Gastroesophageal sphincter (tissue), 4 donors: ENCODE results near the gene OTUB2. TPM values are rescaled to one million over a fixed set of nuclear protein-coding genes. Genes with fewer than 3 reads are reported as not detected.

Source experiments
- ATAC-seq: fragments of 150-250 bp; one replicate; pipeline ENCODE4 v1.9.1; 2016; ENCODE audit warnings: mild to moderate bottlenecking, moderate library complexity
- H3K27ac ChIP-seq, 4 donors: fragments of 200-600 bp; sonication (generic) in 3 of 4; 1 replicate in 3 of 4; 2 replicates in 1 of 4; pipeline ENCODE4 v1.5.1; 2016 to 2019
- H3K27me3 ChIP-seq: fragments of 200-600 bp; sonication (generic); one replicate; pipeline ENCODE4 v1.5.1; 2019
- H3K36me3 ChIP-seq, 2 donors: fragments of 200-600 bp; sonication (generic); one replicate each; pipeline ENCODE4 v1.5.1; 2019; ENCODE audit warnings: control low read depth in 1 of 2
- H3K4me1 ChIP-seq, 3 donors: fragments of 200-600 bp; sonication (generic); 1 replicate in 2 of 3; 2 replicates in 1 of 3; pipeline ENCODE4 v1.5.1; 2016 to 2019; ENCODE audit warnings: control low read depth in 2 of 3
- H3K4me3 ChIP-seq, 2 donors: fragments of 200-600 bp; sonication (generic); one replicate each; pipeline ENCODE4 v1.5.1; 2019; ENCODE audit warnings: mild to moderate bottlenecking in 1 of 2, moderate library complexity in 1 of 2
- H3K9me3 ChIP-seq, 3 donors: fragments of 200-600 bp; sonication (generic); one replicate each; pipeline ENCODE4 v1.5.1; 2017 to 2019; ENCODE audit warnings: control low read depth in 2 of 3
- EP300 ChIP-seq: sonication (generic); formaldehyde crosslinking; IDR thresholded peaks from one replicate; pipeline ENCODE4 v1.6.1; 2017; ENCODE audit warnings: antibody characterized with exemption, mild to moderate bottlenecking
- POLR2A ChIP-seq, 2 donors: fragments of 450-650 bp; IDR thresholded peaks; one replicate each; pipeline ENCODE4 v1.6.1; 2017; ENCODE audit warnings: antibody characterized with exemption in 2 of 2, mild to moderate bottlenecking in 2 of 2, moderate library complexity in 1 of 2
- POLR2AphosphoS5 ChIP-seq: sonication (generic); formaldehyde crosslinking; IDR thresholded peaks from one replicate; pipeline ENCODE4 v1.6.1; 2017; ENCODE audit warnings: antibody characterized with exemption
- WGBS, 2 donors: methylation state at CpG; one replicate each; pipeline ENCODE4 v1.1.5; 2018; ENCODE audit warnings: low coverage in 1 of 2; 5-methylcytosine and 5-hydroxymethylcytosine counted together
- total RNA-seq, 4 donors: library from RNA; depleted of rRNA; stranded (reverse); fragments of >200 nt; gene quantifications; one replicate each; pipeline ENCODE4 v1.1.0, GENCODE V29; 2016
- TF ChIP-seq, protein P1 (sequence below), 4 experiments: fragments of 200-600 bp in 2 of 4; fragments of 450-650 bp in 2 of 4; sonication (generic) in 1 of 4; IDR thresholded peaks; one replicate each; pipeline ENCODE4 v1.5.1; 2017 to 2019; ENCODE audit warnings: antibody characterized with exemption in 4 of 4, mild to moderate bottlenecking in 2 of 4, moderate library complexity in 2 of 4

The OTUB2 gene
- total RNA-seq, 4 donors from 2014 or later: 0.16 to 0.84 (median 0.65) TPM

DNA sequence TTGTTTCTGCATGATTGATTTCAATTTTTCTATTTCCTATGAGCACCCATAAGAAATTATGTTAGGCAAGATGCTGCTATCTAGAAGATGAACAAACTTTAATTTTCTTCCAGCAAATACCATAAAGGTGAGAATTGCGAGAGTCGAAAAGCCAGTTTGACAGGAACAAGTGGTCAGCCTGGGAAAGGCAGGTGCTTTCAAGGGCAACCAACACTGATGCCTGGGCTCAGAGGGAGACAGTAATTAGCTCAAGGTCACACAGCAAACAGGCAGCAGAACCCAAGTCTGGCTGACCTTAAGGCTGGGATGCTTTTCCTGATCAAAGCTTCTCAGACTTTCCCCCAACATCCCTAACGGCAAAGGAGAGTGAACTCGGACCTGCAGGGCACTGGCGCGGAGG is 6.8 kb upstream of the OTUB2 start:
- Histone ChIP-seq H3K36me3 (no peaks in the 10 kb centered on the region), H3K9me3 (no peaks in the 10 kb centered on the region), H3K27ac (no peak overlapping the region), H3K4me3 (no peak overlapping the region), H3K27me3 (no peaks in the 10 kb centered on the region), H3K4me1 (no peaks in the 10 kb centered on the region)
- TF ChIP-seq EP300 (no peak), POLR2A (IDR thresholded peaks at IDR 0.05) (no peak), POLR2AphosphoS5 (no peak)
- TF ChIP-seq, protein P1, sequence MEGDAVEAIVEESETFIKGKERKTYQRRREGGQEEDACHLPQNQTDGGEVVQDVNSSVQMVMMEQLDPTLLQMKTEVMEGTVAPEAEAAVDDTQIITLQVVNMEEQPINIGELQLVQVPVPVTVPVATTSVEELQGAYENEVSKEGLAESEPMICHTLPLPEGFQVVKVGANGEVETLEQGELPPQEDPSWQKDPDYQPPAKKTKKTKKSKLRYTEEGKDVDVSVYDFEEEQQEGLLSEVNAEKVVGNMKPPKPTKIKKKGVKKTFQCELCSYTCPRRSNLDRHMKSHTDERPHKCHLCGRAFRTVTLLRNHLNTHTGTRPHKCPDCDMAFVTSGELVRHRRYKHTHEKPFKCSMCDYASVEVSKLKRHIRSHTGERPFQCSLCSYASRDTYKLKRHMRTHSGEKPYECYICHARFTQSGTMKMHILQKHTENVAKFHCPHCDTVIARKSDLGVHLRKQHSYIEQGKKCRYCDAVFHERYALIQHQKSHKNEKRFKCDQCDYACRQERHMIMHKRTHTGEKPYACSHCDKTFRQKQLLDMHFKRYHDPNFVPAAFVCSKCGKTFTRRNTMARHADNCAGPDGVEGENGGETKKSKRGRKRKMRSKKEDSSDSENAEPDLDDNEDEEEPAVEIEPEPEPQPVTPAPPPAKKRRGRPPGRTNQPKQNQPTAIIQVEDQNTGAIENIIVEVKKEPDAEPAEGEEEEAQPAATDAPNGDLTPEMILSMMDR (IDR thresholded peaks at IDR 0.05): no peak
- ATAC-seq: no peak
- 76% methylated on average over 6 of the region's 6 CpGs; no CpG with 5 or more reads in 1 of the 2 donors for WGBS, 2 donors

DNA sequence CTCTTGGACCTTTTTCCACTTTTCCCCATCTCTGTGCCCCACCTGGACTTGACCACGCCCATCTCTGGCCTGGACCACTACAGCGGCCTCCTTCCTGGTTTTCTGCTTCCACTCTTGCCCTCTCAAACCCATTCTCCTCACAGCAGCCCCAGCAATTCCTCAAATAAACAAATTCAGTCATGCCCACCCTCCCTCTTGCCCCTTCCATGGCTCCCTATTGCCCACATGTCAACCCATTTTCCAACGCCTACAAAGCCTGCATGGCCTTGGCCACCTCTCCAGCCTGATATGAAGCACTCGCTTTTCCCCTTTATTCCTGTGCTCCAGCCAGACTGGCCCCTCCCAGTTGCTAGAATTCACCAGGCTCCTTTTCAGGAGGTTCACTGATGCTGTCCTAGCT is 5.9 kb upstream of the OTUB2 start:
- no peak overlapping the region for H3K27ac ChIP-seq
- no peak for ATAC-seq
- no peak overlapping the region for H3K4me3 ChIP-seq
- no peaks in the 10 kb centered on the region for H3K9me3 ChIP-seq
- H3K27me3 ChIP-seq: no peaks in the 10 kb centered on the region
- H3K36me3 ChIP-seq: no peaks in the 10 kb centered on the region
- 85 to 92% methylated on average over 4 of the region's 4 CpGs for WGBS, 2 donors
- no peaks in the 10 kb centered on the region for H3K4me1 ChIP-seq
- TF ChIP-seq, protein P1 (IDR thresholded peaks at IDR 0.05): no peak
- TF ChIP-seq POLR2A (IDR thresholded peaks at IDR 0.05) (no peak), EP300 (no peak), POLR2AphosphoS5 (no peak)

DNA sequence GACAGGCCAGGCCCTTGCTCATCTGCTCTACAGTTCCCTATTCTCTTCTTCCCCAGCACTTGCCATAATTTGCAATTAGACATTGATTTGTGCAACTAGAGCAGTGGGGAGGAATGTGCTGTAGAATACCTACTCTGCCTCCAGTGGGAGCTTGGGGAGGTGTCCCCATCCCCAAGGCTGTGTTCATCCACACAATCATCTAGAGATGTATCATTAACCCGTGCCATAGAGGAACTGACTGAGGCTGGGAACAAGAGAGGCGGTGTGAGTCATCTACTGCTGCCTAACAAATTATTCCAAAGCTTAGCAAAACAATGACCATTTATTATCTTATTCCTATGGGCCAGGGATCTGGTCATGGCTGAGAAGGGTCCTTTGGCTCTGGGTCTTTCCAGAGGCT is 5.1 kb upstream of the OTUB2 start:
- Histone ChIP-seq H3K4me1 (peaks cover 0 to 4% (median 0%) of the 10 kb centered on the region in 3 donors), H3K4me3 (no peak overlapping the region), H3K9me3 (no peaks in the 10 kb centered on the region), H3K27ac (no peak overlapping the region), H3K36me3 (no peaks in the 10 kb centered on the region), H3K27me3 (no peaks in the 10 kb centered on the region)
- ATAC-seq: no peak
- WGBS, 2 donors: 88 to 100% methylated on average over 1 to 2 of the region's 2 CpGs
- TF ChIP-seq POLR2AphosphoS5: no peak
- no peak for TF ChIP-seq EP300
- no peak for TF ChIP-seq POLR2A (IDR thresholded peaks at IDR 0.05)
- TF ChIP-seq, protein P1 (IDR thresholded peaks at IDR 0.05): no peak

DNA sequence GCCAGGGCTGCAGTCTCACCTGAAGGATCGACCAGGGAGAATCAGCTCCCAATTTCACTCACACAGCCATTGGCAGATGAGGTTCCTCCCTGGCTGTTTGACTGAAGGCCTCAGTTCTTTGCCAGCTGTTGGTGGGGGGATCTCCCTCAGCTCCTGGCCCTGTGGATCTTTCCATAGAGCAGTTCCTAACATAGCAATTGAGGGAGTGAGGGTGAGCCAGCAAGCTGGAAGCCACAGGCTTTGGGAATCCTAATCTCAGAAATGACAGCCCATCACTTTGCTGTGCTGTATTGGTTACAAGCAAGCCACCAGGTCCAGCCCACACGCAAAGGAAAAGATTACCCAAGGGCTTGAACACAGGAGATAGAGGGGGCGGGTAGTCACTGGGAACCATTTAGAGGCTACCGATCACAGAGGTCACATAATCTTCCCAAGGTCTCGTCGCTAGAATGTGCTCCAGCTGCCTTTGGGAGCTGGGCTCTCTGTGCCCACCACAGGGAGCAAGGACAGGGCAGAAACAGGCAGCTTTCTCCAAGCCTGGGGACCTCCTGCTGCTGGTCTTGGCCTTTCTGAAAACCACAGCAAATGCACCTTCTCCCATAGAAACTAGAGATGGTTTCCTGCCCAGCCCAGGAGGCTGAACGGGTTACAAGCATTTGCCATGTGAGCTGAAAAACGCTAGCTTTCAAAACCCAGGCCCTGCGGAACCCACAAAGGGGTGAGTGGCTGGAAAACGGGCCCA is 4.6 kb upstream of the OTUB2 start:
- H3K4me3 ChIP-seq: no peak overlapping the region
- no peak overlapping the region for H3K27ac ChIP-seq
- peaks cover 0 to 8% (median under 1%) of the 10 kb centered on the region in 3 donors for H3K4me1 ChIP-seq
- no peak for ATAC-seq
- H3K9me3 ChIP-seq: no peaks in the 10 kb centered on the region
- no peaks in the 10 kb centered on the region for H3K36me3 ChIP-seq
- 74 to 89% methylated on average over 3 of the region's 10 CpGs for whole genome bisulfite sequencing, 2 donors
- TF ChIP-seq EP300: no peak
- TF ChIP-seq, protein P1 (IDR thresholded peaks at IDR 0.05): no peak
- no peak for TF ChIP-seq POLR2AphosphoS5
- TF ChIP-seq POLR2A (IDR thresholded peaks at IDR 0.05): no peak
- H3K27me3 ChIP-seq: no peaks in the 10 kb centered on the region
